Gastroesophageal sphincter (tissue), 3 donors: ENCODE results near the gene TADA2B.

Experiments
- CTCF ChIP-seq, 4 experiments: fragments of 200-600 bp in 2 of 4; fragments of 450-650 bp in 2 of 4; sonication (generic) in 1 of 4; IDR thresholded peaks; one replicate each; pipeline ENCODE4 v1.5.1; 2017 to 2019; ENCODE audit warnings: antibody characterized with exemption in 4 of 4, mild to moderate bottlenecking in 2 of 4, moderate library complexity in 2 of 4
- POLR2A ChIP-seq, 2 donors: fragments of 450-650 bp; IDR thresholded peaks; one replicate each; pipeline ENCODE4 v1.6.1; 2017; ENCODE audit warnings: antibody characterized with exemption in 2 of 2, mild to moderate bottlenecking in 2 of 2, moderate library complexity in 1 of 2

DNA sequence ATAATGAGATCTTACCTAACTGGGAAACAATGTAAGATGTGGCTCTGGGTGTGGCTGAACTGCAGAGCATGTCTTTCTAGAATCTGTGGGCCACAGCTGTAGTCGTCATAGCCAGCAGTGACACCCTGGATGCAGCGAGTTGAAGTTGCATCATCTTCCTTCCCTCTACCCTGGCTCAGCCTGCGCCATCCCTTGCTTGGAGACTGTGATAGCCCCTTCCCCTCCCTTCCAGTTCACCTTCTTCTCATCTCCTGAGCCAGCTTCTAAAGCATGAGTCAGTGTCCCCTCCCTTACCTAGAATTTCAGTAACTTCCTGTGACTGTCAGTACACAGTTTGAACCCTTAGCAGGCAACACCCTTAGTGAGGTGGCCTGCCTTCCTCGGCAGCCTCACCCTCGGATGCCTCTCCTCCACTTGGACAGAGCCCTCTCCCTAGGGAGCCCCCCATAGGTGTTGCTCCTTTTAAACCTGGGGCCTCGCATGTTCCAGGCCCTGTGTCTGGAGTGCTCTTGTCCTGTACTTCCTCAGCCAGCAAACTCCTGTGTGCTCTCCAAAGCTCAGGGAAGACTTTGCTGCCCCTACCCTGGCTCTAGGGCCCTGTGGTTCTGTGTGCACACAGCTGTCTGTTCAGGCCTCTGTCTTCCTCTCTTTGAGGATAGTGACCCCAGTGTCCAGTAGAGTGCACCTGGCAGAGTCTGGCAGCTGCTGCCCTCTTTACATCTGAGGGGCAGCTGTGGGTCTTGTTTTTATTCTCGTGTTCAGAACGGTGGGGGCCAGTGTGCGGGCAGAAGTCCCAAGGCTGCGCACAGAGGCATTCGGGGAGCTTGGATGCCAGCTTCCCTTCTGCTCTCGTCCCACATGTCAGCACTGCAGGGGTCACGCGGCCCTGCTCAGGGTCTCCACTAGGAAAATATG, 43.7 kb upstream of the TADA2B start:
- no peak for TF ChIP-seq CTCF (IDR thresholded peaks at IDR 0.05)
- TF ChIP-seq POLR2A (IDR thresholded peaks at IDR 0.05), result no peak
